ENCODE data around the gene RADIL. TPM values are rescaled to one million over a fixed set of nuclear protein-coding genes. Genes with fewer than 3 reads are reported as not detected.

The RADIL gene
- total RNA-seq, 1 experiment from 2014 or later, result 5.0 TPM

DNA sequence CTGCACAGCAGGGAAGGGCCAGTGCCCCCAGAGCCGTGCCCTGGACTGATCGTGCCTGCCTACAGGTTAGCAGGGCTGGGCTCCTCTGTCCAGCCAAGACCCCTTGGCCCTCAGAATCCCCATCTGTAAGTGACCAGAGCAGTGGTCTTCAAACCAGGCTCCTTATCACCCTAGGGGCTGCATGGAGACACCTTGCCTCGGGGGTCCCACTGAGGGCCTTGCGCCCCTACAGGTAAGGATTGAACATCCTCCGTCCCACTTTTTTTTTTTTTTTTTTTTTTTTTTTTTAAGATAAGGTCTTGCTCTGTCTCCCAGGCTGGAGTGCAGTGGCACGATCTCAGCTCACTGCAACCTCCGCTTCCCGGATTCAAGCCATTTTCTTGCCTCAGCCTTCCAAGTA lies 32.6 kb upstream of the RADIL start:
- no peak for DNase-seq (ENCODE audit: low spot score)
- Histone ChIP-seq H3K9me3 (ENCODE audit: low read depth, low read length, poor library complexity, severe bottlenecking) (no peaks in the 10 kb centered on the region), H3K27me3 (replicated peaks; ENCODE audit: insufficient read depth, low read depth, low read length, poor library complexity) (no peaks in the 10 kb centered on the region), H3K27ac (ENCODE audit: low read depth, low read length, poor library complexity, severe bottlenecking) (no peak overlapping the region), H3K4me3 (ENCODE audit: low read depth, low read length, poor library complexity, severe bottlenecking) (no peak overlapping the region), H3K4me1 (ENCODE audit: insufficient read depth, low read length, poor library complexity, severe bottlenecking) (no peaks in the 10 kb centered on the region), H3K36me3 (ENCODE audit: insufficient read depth, low read length, poor library complexity, severe bottlenecking) (no peaks in the 10 kb centered on the region)
- no TSS peak for BruUV-seq (replicated peaks)
- intact Hi-C loops (cut with micrococcal nuclease; ENCODE audit: unreplicated experiment), result no loop called here
- POLR2A ChIA-PET (ENCODE audit: low non-redundant PET), result no interaction called here
- TF ChIP-seq, protein P1, sequence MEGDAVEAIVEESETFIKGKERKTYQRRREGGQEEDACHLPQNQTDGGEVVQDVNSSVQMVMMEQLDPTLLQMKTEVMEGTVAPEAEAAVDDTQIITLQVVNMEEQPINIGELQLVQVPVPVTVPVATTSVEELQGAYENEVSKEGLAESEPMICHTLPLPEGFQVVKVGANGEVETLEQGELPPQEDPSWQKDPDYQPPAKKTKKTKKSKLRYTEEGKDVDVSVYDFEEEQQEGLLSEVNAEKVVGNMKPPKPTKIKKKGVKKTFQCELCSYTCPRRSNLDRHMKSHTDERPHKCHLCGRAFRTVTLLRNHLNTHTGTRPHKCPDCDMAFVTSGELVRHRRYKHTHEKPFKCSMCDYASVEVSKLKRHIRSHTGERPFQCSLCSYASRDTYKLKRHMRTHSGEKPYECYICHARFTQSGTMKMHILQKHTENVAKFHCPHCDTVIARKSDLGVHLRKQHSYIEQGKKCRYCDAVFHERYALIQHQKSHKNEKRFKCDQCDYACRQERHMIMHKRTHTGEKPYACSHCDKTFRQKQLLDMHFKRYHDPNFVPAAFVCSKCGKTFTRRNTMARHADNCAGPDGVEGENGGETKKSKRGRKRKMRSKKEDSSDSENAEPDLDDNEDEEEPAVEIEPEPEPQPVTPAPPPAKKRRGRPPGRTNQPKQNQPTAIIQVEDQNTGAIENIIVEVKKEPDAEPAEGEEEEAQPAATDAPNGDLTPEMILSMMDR (conservative IDR thresholded peaks at IDR 0.05; ENCODE audit: low read depth, low read length), result no peak
- TF ChIP-seq EZH2 (IDR thresholded peaks at IDR 0.05; ENCODE audit: borderline replicate concordance, low read depth, low read length, poor library complexity, severe bottlenecking), result no peak
- CTCF ChIA-PET, result no interaction called here

DNA sequence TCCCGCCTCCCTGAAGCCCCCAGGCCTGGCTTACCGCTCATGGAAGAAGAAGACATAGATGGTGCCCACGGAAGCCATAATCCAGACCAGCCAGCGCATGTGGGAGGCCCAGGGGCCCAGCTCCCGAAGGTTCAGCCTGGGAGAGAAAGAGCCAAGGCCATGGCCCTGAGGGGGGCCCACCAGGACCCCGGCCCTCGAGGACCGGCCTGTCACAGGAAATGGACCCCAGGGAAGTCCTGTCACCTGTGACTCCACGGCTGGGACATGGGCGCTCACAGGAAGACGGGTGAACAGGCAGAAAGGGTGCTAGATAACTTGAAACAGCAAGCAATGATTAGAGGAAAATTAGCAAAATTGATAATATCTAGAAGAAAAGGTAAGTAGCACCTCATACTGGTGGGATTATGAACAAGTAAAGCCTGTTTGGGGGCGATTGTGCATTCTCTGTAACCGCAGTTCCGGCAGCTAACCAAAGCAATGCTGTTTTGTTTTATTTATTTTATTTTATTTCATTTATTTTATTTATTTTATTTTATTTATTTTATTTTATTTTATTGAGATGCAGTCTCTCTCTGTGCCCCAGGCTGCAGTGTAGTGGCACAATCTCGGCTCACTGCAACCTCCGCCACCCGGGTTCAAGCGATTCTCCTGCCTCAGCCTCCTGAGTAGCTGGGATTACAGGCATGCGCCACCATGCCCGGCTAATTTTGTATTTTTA lies 27.8 kb upstream of the RADIL start:
- no TSS peak for BruUV-seq (replicated peaks)
- H3K27ac ChIP-seq (ENCODE audit: low read depth, low read length, poor library complexity, severe bottlenecking), result no peak overlapping the region
- no peak overlapping the region for H3K4me3 ChIP-seq (ENCODE audit: low read depth, low read length, poor library complexity, severe bottlenecking)
- TF ChIP-seq EZH2 (IDR thresholded peaks at IDR 0.05; ENCODE audit: borderline replicate concordance, low read depth, low read length, poor library complexity, severe bottlenecking), result no peak
- TF ChIP-seq, protein P1 (conservative IDR thresholded peaks at IDR 0.05; ENCODE audit: low read depth, low read length), result no peak
- no peaks in the 10 kb centered on the region for H3K36me3 ChIP-seq (ENCODE audit: insufficient read depth, low read length, poor library complexity, severe bottlenecking)
- H3K4me1 ChIP-seq (ENCODE audit: insufficient read depth, low read length, poor library complexity, severe bottlenecking), result no peaks in the 10 kb centered on the region
- H3K27me3 ChIP-seq (replicated peaks; ENCODE audit: insufficient read depth, low read depth, low read length, poor library complexity), result no peaks in the 10 kb centered on the region
- POLR2A ChIA-PET (ENCODE audit: low non-redundant PET), result no interaction called here
- intact Hi-C loops (cut with micrococcal nuclease; ENCODE audit: unreplicated experiment), result no loop called here
- CTCF ChIA-PET, result no interaction called here
- DNase-seq (ENCODE audit: low spot score), result no peak
- no peaks in the 10 kb centered on the region for H3K9me3 ChIP-seq (ENCODE audit: low read depth, low read length, poor library complexity, severe bottlenecking)

DNA sequence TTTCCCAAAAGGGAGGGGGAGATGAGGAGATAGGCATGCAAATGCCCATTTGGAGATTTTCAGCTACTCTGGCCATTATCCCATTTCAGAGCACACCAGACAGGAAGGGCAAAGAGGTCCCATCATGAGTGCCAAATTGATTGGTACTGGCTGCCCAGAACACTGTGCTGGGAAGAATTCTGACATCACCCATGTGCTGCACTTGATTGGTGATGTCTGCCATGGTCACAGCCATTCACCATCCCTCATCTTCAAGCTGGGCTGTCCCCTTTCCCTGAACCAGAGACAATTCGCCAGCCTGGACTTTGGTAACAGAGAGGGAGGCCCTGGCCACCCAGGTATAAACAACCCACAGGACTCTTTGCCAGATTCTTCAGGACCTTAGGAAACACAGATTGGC lies 23.2 kb upstream of the RADIL start:
- intact Hi-C loops (cut with micrococcal nuclease; ENCODE audit: unreplicated experiment), result no loop called here
- ChIA-PET POLR2A (ENCODE audit: low non-redundant PET) (no interaction called here), CTCF (no interaction called here)
- no peaks in the 10 kb centered on the region for H3K27me3 ChIP-seq (replicated peaks; ENCODE audit: insufficient read depth, low read depth, low read length, poor library complexity)
- H3K4me1 ChIP-seq (ENCODE audit: insufficient read depth, low read length, poor library complexity, severe bottlenecking), result no peaks in the 10 kb centered on the region
- BruUV-seq (replicated peaks), result no TSS peak
- DNase-seq (ENCODE audit: low spot score), result no peak
- no peak overlapping the region for H3K27ac ChIP-seq (ENCODE audit: low read depth, low read length, poor library complexity, severe bottlenecking)
- TF ChIP-seq, protein P1 (conservative IDR thresholded peaks at IDR 0.05; ENCODE audit: low read depth, low read length), result no peak
- no peak for TF ChIP-seq EZH2 (IDR thresholded peaks at IDR 0.05; ENCODE audit: borderline replicate concordance, low read depth, low read length, poor library complexity, severe bottlenecking)
- no peak overlapping the region for H3K4me3 ChIP-seq (ENCODE audit: low read depth, low read length, poor library complexity, severe bottlenecking)
- no peaks in the 10 kb centered on the region for H3K9me3 ChIP-seq (ENCODE audit: low read depth, low read length, poor library complexity, severe bottlenecking)
- H3K36me3 ChIP-seq (ENCODE audit: insufficient read depth, low read length, poor library complexity, severe bottlenecking), result no peaks in the 10 kb centered on the region
